Muscle layer of colon (tissue), 2 donors: ENCODE data around the gene HHIPL1.

Experiments
- H3K27ac ChIP-seq: one replicate; pipeline ENCODE4 v1.7.0; 2013; ENCODE audit warnings: low read depth, mild to moderate bottlenecking, low read length, moderate library complexity
- H3K27me3 ChIP-seq, 2 donors: one replicate each; pipeline ENCODE4 v1.7.0; 2013; ENCODE audit warnings: low read length in 2 of 2, mild to moderate bottlenecking in 2 of 2; ENCODE audit not compliant: insufficient read depth in 2 of 2, control insufficient read depth in 1 of 2
- H3K36me3 ChIP-seq: one replicate; pipeline ENCODE4 v1.7.0; 2013; ENCODE audit warnings: mild to moderate bottlenecking, low read length; ENCODE audit not compliant: insufficient read depth
- H3K4me1 ChIP-seq: one replicate; pipeline ENCODE4 v1.7.0; 2013; ENCODE audit warnings: mild to moderate bottlenecking, low read length; ENCODE audit not compliant: insufficient read depth
- H3K4me3 ChIP-seq, 2 donors: one replicate each; pipeline ENCODE4 v1.7.0; 2013; ENCODE audit warnings: low read length in 2 of 2, low read depth in 1 of 2, mild to moderate bottlenecking in 1 of 2, moderate library complexity in 1 of 2
- H3K9ac ChIP-seq: one replicate; pipeline ENCODE4 v1.7.0; 2013; ENCODE audit warnings: low read length
- H3K9me3 ChIP-seq: one replicate; pipeline ENCODE4 v1.7.0; 2013; ENCODE audit warnings: mild to moderate bottlenecking, low read length
- donor health status: abdominal sarcoma.
- donor health status: Adenocarcinoma of cecum.

The HHIPL1 gene

GRCh38 chr14:99717682-99718013 is 72.7 kb downstream of the HHIPL1 start:
- no peaks in the 10 kb centered on the region for H3K4me1 ChIP-seq
- H3K9ac ChIP-seq, result no peak overlapping the region
- H3K36me3 ChIP-seq, result no peaks in the 10 kb centered on the region
- H3K27me3 ChIP-seq, result no peaks in the 10 kb centered on the region
- H3K27ac ChIP-seq, result no peak overlapping the region
- H3K4me3 ChIP-seq, result no peak overlapping the region
- H3K9me3 ChIP-seq, result no peaks in the 10 kb centered on the region

- Histone ChIP-seq H3K4me3 (no peak overlapping the region), H3K9me3 (no peaks in the 10 kb centered on the region), H3K4me1 (no peaks in the 10 kb centered on the region), H3K27me3 (no peaks in the 10 kb centered on the region), H3K36me3 (no peaks in the 10 kb centered on the region), H3K27ac (no peak overlapping the region), H3K9ac (no peak overlapping the region)
Observed at GRCh38 chr14:99718031-99718810, 73.3 kb downstream of the HHIPL1 start.

GRCh38 chr14:99718811-99719192 is 73.9 kb downstream of the HHIPL1 start:
- Histone ChIP-seq H3K9me3 (no peaks in the 10 kb centered on the region), H3K36me3 (no peaks in the 10 kb centered on the region), H3K27me3 (no peaks in the 10 kb centered on the region), H3K4me3 (no peak overlapping the region), H3K9ac (no peak overlapping the region), H3K27ac (no peak overlapping the region), H3K4me1 (no peaks in the 10 kb centered on the region)

- no peaks in the 10 kb centered on the region for H3K36me3 ChIP-seq
- H3K4me3 ChIP-seq, result no peak overlapping the region
- no peaks in the 10 kb centered on the region for H3K9me3 ChIP-seq
- no peak overlapping the region for H3K27ac ChIP-seq
- no peaks in the 10 kb centered on the region for H3K4me1 ChIP-seq
- no peak overlapping the region for H3K9ac ChIP-seq
- no peaks in the 10 kb centered on the region for H3K27me3 ChIP-seq
Observed at GRCh38 chr14:99720941-99721791, 76.2 kb downstream of the HHIPL1 start.

- Histone ChIP-seq H3K9me3 (no peaks in the 10 kb centered on the region), H3K4me3 (no peak overlapping the region), H3K36me3 (no peaks in the 10 kb centered on the region), H3K27me3 (no peaks in the 10 kb centered on the region), H3K27ac (no peak overlapping the region), H3K4me1 (no peaks in the 10 kb centered on the region), H3K9ac (no peak overlapping the region)
Observed at GRCh38 chr14:99721792-99722516, 77.0 kb downstream of the HHIPL1 start.

- no peak overlapping the region for H3K27ac ChIP-seq
Observed at GRCh38 chr14:99722741-99723140, 77.8 kb downstream of the HHIPL1 start.

GRCh38 chr14:99724196-99724891 is 79.4 kb downstream of the HHIPL1 start:
- no peak overlapping the region for H3K4me3 ChIP-seq
- no peaks in the 10 kb centered on the region for H3K27me3 ChIP-seq
- no peak overlapping the region for H3K27ac ChIP-seq
- no peaks in the 10 kb centered on the region for H3K4me1 ChIP-seq
- H3K9ac ChIP-seq, result no peak overlapping the region
- H3K36me3 ChIP-seq, result no peaks in the 10 kb centered on the region
- H3K9me3 ChIP-seq, result no peaks in the 10 kb centered on the region

More at GRCh38 chr14:99722741-99723140, 77.8 kb downstream of the HHIPL1 start:
- Histone ChIP-seq H3K36me3 (no peaks in the 10 kb centered on the region), H3K4me1 (no peaks in the 10 kb centered on the region), H3K9ac (no peak overlapping the region), H3K27me3 (no peaks in the 10 kb centered on the region), H3K9me3 (no peaks in the 10 kb centered on the region), H3K4me3 (no peak overlapping the region)

GRCh38 chr14:99724939-99725773 is 80.2 kb downstream of the HHIPL1 start:
- H3K27ac ChIP-seq, result no peak overlapping the region
- H3K36me3 ChIP-seq, result no peaks in the 10 kb centered on the region
- no peak overlapping the region for H3K4me3 ChIP-seq
- H3K9ac ChIP-seq, result no peak overlapping the region
- no peaks in the 10 kb centered on the region for H3K9me3 ChIP-seq
- no peaks in the 10 kb centered on the region for H3K4me1 ChIP-seq
- no peaks in the 10 kb centered on the region for H3K27me3 ChIP-seq

- H3K27ac ChIP-seq, result no peak overlapping the region
- no peak overlapping the region for H3K4me3 ChIP-seq
- no peak overlapping the region for H3K9ac ChIP-seq
- H3K36me3 ChIP-seq, result no peaks in the 10 kb centered on the region
- H3K4me1 ChIP-seq, result peaks cover 6% of the 10 kb centered on the region
- no peaks in the 10 kb centered on the region for H3K27me3 ChIP-seq
- H3K9me3 ChIP-seq, result no peaks in the 10 kb centered on the region
Observed at GRCh38 chr14:99725774-99726537, 81.0 kb downstream of the HHIPL1 start.

GRCh38 chr14:99726538-99727095 is 81.7 kb downstream of the HHIPL1 start:
- H3K36me3 ChIP-seq, result no peaks in the 10 kb centered on the region
- no peak overlapping the region for H3K27ac ChIP-seq
- no peak overlapping the region for H3K9ac ChIP-seq
- H3K27me3 ChIP-seq, result no peaks in the 10 kb centered on the region
- H3K4me1 ChIP-seq, result peaks cover 11% of the 10 kb centered on the region
- H3K4me3 ChIP-seq, result no peak overlapping the region
- no peaks in the 10 kb centered on the region for H3K9me3 ChIP-seq
